OCI-LY3 (cell line): Measurements from ENCODE around the gene PPP1R15A.

Experiments used
- CTCF ChIP-seq: fragments of 200-600, 300-600 bp; sonication (generic); IDR thresholded peaks from 2 replicates; pipeline ENCODE4 v1.5.1; 2014; ENCODE audit warnings: antibody characterized with exemption, low read length, low read depth
- EZH2phosphoT487 ChIP-seq: fragments of 200-600 bp; shearing (Covaris generic); IDR thresholded peaks from 2 replicates; pipeline ENCODE4 v1.6.1; 2018; ENCODE audit warnings: antibody characterized with exemption, mixed run types, low read depth

GRCh38 chr19:48841047-48841446 lies 31.2 kb upstream of the PPP1R15A start:
- TF ChIP-seq CTCF (no peak), EZH2phosphoT487 (no peak)
